HG02938 (cell line): ENCODE data around the gene ESR1.

Experiments used
- ATAC-seq: cut with Tn5 transposase; IDR thresholded peaks from one replicate; pipeline ENCODE4 v1.9.1; 2021; ENCODE audit warnings: mild to moderate bottlenecking, moderate library complexity; ENCODE audit not compliant: unreplicated experiment

Gene ESR1

GRCh38 chr6:152167641-152168603, 360.4 kb downstream of the ESR1 start:
- ATAC-seq = no peak

GRCh38 chr6:152170313-152170701, 362.8 kb downstream of the ESR1 start:
- ATAC-seq = no peak

- peak; percentile 99 for ATAC-seq
These were observed 363.5 kb downstream of the ESR1 start for GRCh38 chr6:152170702-152171667.

GRCh38 chr6:152173321-152173720, 365.8 kb downstream of the ESR1 start:
- ATAC-seq = no peak

- no peak for ATAC-seq
These were observed 366.5 kb downstream of the ESR1 start for GRCh38 chr6:152173957-152174356.

GRCh38 chr6:152176268-152176667, 368.8 kb downstream of the ESR1 start:
- ATAC-seq = no peak
